Activated CD4-positive, alpha-beta T cell treated with anti-CD3 and anti-CD28 coated beads for 36 hours (primary cell): ENCODE data around the gene DRC1. TPM values are rescaled to one million over a fixed set of nuclear protein-coding genes. Genes with fewer than 3 reads are reported as not detected.
A peak's percentile ranks its signal among the peaks of the same experiment; 100 is the strongest.
"Not testable (repeated sequence)": the region's sequence is repeated elsewhere in the genome, so short reads cannot be mapped to it uniquely, and the experiment has no call there.

ENCODE experiments used
- ATAC-seq: fragments of 200-7000 bp; cut with Tn5 transposase; one replicate; pipeline ENCODE4 v1.10.0; 2021; ENCODE audit warnings: mild to moderate bottlenecking, moderate library complexity
- CTCF ChIA-PET: fragments of 350-600 bp; sonication (Branson Sonifier 250); formaldehyde crosslinking; loops from one replicate; lab custom pipeline; 2021; ENCODE audit warnings: antibody characterized with exemption; lab: Charles Lee
- POLR2A ChIA-PET: fragments of 350-600 bp; sonication (Branson Sonifier 250); formaldehyde crosslinking; loops from one replicate; lab custom pipeline; 2021; ENCODE audit warnings: antibody characterized with exemption, inconsistent platforms; lab: Charles Lee
- DNase-seq: peaks from one replicate; pipeline ENCODE4 v3.0.0-alpha.2; 2020
- H3K27ac Mint-ChIP-seq: one replicate; pipeline ENCODE4 v1.8.0; 2021; ENCODE audit warnings: mixed read lengths
- H3K27me3 Mint-ChIP-seq: one replicate; pipeline ENCODE4 v1.8.0; 2021; ENCODE audit warnings: mixed read lengths
- H3K36me3 Mint-ChIP-seq: one replicate; pipeline ENCODE4 v1.8.0; 2021; ENCODE audit warnings: low read depth, mixed read lengths
- H3K4me1 Mint-ChIP-seq: one replicate; pipeline ENCODE4 v1.8.0; 2021; ENCODE audit warnings: mixed read lengths
- H3K4me3 Mint-ChIP-seq: one replicate; pipeline ENCODE4 v1.8.0; 2021; ENCODE audit warnings: mild to moderate bottlenecking, moderate library complexity, mixed read lengths
- H3K9me3 Mint-ChIP-seq: one replicate; pipeline ENCODE4 v1.8.0; 2021; ENCODE audit warnings: low read depth, mixed read lengths
- intact Hi-C, 2 experiments: fragments of 100-400 bp; cut with DNase I in 1 of 2; cut with micrococcal nuclease in 1 of 2; formaldehyde crosslinking; loops; one replicate each; pipeline versions ENCODE4 v1.14.2 to v1.15.1; 2022 to 2024; cut with DNase I, micrococcal nuclease
- total RNA-seq, 2 experiments: library from RNA; stranded (reverse); gene quantifications; one replicate each; pipeline ENCODE4 v1.2.3, GENCODE V29; 2021

DRC1 gene
- total RNA-seq, 2 experiments from 2014 or later, result not detected

DNA sequence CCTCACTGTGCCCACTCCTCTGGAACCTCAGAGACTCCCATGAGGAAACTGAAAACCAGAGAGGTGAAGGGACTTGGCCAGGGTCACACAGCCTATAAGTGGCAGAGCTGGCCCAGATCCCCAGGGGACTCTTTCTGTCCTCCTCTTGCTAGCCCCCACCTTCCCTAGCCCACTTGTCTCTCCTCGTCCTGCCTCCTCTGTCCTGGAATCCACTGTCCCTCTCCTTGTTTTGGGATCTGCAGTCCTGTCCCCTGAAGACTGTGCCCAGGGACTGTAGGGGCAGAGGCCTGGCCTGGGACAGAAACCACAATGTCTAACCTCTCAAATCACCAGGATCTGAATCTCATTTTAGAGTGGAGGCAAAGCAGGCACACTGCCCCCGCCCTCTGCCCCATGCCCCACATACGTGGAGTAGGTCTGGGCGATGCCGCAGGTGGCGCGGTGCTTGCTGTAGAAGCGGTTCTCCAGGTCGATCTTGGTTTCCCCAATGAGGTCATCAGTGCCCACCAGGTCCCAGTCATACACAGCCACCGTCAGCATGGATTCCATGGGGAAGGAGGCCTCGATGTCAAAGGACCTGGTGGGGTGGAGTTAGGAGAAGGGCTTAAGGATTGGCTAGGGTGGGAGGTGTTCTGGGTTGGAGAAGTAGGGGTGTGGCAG, 63.7 kb downstream of the DRC1 start:
- Mint-ChIP-seq H3K27ac (no peak overlapping the region), H3K4me1 (no peaks in the 10 kb centered on the region), H3K27me3 (no peaks in the 10 kb centered on the region), H3K9me3 (peaks cover 12% of the 10 kb centered on the region), H3K36me3 (peaks cover 2% of the 10 kb centered on the region), H3K4me3 (no peak overlapping the region)
- DNase-seq (no peak), ATAC-seq (no peak)
- intact Hi-C loops, result loop anchor here (5.0 to 10.0 kb wide), 4 partner anchors 161 to 513 kb away; partner anchors contain the start of genes GAREM2 (in 1 of the 2), HADHA (in 1 of the 2) and HADHB (in 1 of the 2)
- ChIA-PET CTCF (no interaction called here), POLR2A (no interaction called here)

DNA sequence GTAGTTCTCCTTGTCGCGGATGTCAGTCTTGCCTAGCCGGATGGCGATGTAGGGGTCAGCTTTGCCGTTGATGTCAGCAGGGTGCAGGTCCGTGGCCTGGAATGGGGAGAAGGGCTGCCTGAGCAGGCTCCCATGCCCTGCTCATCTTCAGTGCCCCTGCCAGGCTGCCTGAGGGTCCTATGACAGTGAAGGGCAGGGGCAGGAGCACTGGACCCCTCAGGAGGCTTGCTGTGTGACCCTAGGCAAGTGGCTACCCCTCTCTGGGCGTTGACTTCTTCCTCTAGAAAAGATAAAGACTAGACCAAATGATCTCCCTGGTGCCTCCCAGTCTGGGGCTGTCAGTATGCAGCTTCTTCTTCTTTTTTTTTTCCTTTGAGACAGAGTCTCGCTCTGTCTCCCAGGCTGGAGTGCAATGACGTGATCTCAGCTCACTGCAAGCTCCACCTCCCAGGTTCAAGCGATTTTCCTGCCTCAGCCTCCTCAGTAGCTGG, 64.3 kb downstream of the DRC1 start:
- Mint-ChIP-seq H3K36me3 (peaks cover 2% of the 10 kb centered on the region), H3K4me3 (no peak overlapping the region), H3K27ac (no peak overlapping the region), H3K9me3 (peaks cover 12% of the 10 kb centered on the region), H3K4me1 (no peaks in the 10 kb centered on the region), H3K27me3 (no peaks in the 10 kb centered on the region)
- DNase-seq (no peak), ATAC-seq (no peak)
- POLR2A ChIA-PET, result interaction anchor here (0.7 kb wide), 1 partner anchor 68 kb away, joined by 4 read pairs; no protein-coding TSS in a partner anchor
- intact Hi-C loops, result loop anchor here (5.0 to 10.0 kb wide), 4 partner anchors 161 to 514 kb away; partner anchors contain the start of genes GAREM2 (in 1 of the 2), HADHA (in 1 of the 2) and HADHB (in 1 of the 2)
- CTCF ChIA-PET, result interaction anchor here (0.9 kb wide), 1 partner anchor 26 kb away, joined by 6 read pairs; no protein-coding TSS in a partner anchor

DNA sequence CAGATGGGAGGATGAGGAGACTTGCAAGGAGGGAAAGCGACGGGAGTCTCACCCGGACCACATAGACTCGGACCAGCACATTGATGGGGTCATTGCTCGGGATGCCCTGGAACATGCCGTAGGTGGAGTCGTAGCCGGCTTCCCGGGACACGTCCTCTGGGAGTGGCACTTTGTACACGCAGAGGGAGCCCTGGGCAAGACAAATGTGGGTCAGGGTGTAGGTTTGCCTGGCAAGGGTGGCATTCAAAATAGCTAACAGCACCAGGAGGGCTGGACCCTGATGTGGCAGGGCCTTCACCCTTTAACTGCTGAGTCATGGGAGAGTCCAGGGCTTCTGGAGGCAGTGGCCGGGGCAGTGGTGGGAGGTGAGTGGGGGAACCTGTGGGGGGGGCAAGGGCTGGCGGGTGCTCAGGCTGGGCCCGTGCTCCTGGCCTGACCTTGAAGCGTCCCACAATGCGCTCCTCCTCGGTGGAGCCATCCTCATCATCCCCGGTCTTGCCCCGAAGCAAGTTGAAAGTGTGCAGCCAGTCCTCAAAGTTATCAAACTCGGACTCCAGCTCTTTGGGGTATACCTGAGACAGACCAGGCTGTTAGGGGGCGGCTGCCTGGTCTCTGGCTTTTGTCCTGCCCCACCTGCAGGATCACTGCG, 65.1 kb downstream of the DRC1 start:
- Mint-ChIP-seq H3K9me3 (peaks cover 12% of the 10 kb centered on the region), H3K36me3 (peaks cover 2% of the 10 kb centered on the region), H3K27ac (no peak overlapping the region), H3K27me3 (no peaks in the 10 kb centered on the region), H3K4me1 (no peaks in the 10 kb centered on the region), H3K4me3 (no peak overlapping the region)
- intact Hi-C loops, result loop anchor here (5.0 to 10.0 kb wide), 4 partner anchors 162 to 514 kb away; partner anchors contain the start of genes GAREM2 (in 1 of the 2), HADHA (in 1 of the 2) and HADHB (in 1 of the 2)
- ChIA-PET POLR2A (no interaction called here), CTCF (interaction anchor here (0.9 kb wide), 1 partner anchor 25 kb away, joined by 6 read pairs; no protein-coding TSS in a partner anchor)
- DNase-seq, result no peak
- ATAC-seq, result no peak

DNA sequence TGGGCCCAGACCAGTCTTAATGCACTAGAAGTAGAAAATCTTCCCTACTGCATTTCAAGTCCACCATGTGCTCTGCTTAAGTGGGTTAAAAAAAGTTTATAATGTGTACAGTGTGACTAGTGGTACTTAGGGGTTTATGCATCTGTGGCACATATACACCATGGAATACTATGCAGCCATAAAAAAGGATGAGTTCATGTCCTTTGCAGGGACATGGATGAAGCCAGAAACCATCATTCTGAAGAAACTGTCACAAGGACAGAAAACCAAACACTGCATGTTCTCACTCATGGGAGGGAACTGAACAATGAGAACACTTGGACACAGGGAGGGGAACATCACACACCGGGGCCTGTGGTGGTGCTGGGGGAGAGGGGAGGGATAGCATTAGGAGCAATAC, 66.8 kb downstream of the DRC1 start:
- not testable (repeated sequence) for ATAC-seq, H3K4me1 Mint-ChIP-seq, H3K36me3 Mint-ChIP-seq, DNase-seq, H3K27ac Mint-ChIP-seq, H3K27me3 Mint-ChIP-seq, H3K4me3 Mint-ChIP-seq
- H3K9me3 Mint-ChIP-seq, result peaks cover 12% of the 10 kb centered on the region
- ChIA-PET POLR2A (interaction anchor here (0.6 kb wide), 1 partner anchor 228 kb away, joined by 3 read pairs; no protein-coding TSS in a partner anchor), CTCF (interaction anchor here (1.1 to 1.2 kb wide), 2 partner anchors 13 to 24 kb away, joined by 4 to 5 read pairs; no protein-coding TSS in a partner anchor)
- intact Hi-C loops, result loop anchor here (2.0 to 10.0 kb wide), 5 partner anchors 164 to 516 kb away; partner anchors contain the start of genes GAREM2 (in 1 of the 2), HADHA (in 1 of the 2) and HADHB (in 1 of the 2)

DNA sequence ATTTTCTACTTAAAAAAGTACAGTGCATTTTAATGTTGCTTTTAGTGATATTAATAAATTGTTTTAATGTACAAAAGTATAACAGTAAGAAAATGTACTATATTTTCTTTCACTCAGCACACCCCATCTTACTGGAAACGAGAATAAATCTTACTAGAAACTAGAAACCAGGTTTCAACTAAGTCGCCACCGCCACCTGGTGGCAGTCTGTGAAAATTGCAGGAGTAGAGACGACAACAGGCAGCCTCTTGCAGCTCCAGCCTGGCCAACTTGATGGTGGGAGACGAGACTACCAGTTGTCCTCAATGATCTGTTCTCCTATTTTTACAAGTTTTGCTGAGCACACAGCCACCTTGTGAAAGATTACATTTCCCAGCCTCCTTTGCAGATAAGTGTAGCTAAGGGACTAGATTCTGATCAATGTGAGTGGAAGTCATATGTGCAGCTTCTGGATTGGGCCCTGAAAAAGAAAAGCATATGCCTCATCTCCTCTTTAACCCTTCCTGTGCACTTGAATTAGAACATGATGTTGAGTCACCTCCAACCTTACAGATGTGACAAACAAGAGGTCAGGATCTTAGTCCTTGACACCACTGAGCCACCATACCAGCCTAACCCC, 67.5 kb downstream of the DRC1 start:
- ChIA-PET CTCF (interaction anchor here (0.5 to 1.3 kb wide), 22 partner anchors 8 to 1079 kb away, joined by 3 to 5 read pairs (median 3); no protein-coding TSS in a partner anchor), POLR2A (interaction anchor here (0.7 kb wide), 1 partner anchor 54 kb away, joined by 5 read pairs; no protein-coding TSS in a partner anchor)
- DNase-seq (peak; percentile 88), ATAC-seq (peak; percentile 80)
- peaks cover 2% of the 10 kb centered on the region for H3K36me3 Mint-ChIP-seq
- no peaks in the 10 kb centered on the region for H3K27me3 Mint-ChIP-seq
- H3K4me1 Mint-ChIP-seq, result no peaks in the 10 kb centered on the region
- H3K4me3 Mint-ChIP-seq, result no peak overlapping the region
- no peak overlapping the region for H3K27ac Mint-ChIP-seq
- peaks cover 12% of the 10 kb centered on the region for H3K9me3 Mint-ChIP-seq
- intact Hi-C loops, result loop anchor here (2.0 to 10.0 kb wide), 5 partner anchors 164 to 517 kb away; partner anchors contain the start of genes GAREM2 (in 1 of the 2), HADHA (in 1 of the 2) and HADHB (in 1 of the 2)

DNA sequence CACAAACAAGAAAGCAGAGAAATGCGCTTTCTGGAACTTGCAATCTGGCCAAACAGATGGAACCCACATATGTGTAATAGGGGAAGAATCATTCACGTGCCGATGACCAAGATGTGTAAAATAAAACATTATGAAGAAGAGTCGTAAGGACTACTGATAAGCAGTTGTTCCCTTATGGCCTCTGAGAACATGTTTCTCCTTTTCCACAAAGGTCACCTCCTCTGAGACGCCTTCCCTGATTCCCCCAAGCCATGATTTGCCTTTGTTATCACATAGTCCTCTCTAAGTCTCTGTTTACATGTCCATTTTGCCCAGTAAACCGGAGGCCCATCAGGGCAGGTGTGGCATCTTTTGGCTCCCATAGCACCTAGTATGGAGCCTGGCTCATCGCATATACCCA, 68.2 kb downstream of the DRC1 start:
- no peak overlapping the region for H3K27ac Mint-ChIP-seq
- peaks cover 12% of the 10 kb centered on the region for H3K9me3 Mint-ChIP-seq
- no peak for DNase-seq
- POLR2A ChIA-PET, result no interaction called here
- no peak for ATAC-seq
- intact Hi-C loops, result loop anchor here (2.0 to 10.0 kb wide), 5 partner anchors 165 to 518 kb away; partner anchors contain the start of genes GAREM2 (in 1 of the 2), HADHA (in 1 of the 2) and HADHB (in 1 of the 2)
- H3K4me1 Mint-ChIP-seq, result no peaks in the 10 kb centered on the region
- no peaks in the 10 kb centered on the region for H3K27me3 Mint-ChIP-seq
- no peak overlapping the region for H3K4me3 Mint-ChIP-seq
- CTCF ChIA-PET, result interaction anchor here (0.6 to 1.3 kb wide), 11 partner anchors 12 to 478 kb away, joined by 3 to 5 read pairs (median 3); no protein-coding TSS in a partner anchor
- H3K36me3 Mint-ChIP-seq, result peaks cover 2% of the 10 kb centered on the region

DNA sequence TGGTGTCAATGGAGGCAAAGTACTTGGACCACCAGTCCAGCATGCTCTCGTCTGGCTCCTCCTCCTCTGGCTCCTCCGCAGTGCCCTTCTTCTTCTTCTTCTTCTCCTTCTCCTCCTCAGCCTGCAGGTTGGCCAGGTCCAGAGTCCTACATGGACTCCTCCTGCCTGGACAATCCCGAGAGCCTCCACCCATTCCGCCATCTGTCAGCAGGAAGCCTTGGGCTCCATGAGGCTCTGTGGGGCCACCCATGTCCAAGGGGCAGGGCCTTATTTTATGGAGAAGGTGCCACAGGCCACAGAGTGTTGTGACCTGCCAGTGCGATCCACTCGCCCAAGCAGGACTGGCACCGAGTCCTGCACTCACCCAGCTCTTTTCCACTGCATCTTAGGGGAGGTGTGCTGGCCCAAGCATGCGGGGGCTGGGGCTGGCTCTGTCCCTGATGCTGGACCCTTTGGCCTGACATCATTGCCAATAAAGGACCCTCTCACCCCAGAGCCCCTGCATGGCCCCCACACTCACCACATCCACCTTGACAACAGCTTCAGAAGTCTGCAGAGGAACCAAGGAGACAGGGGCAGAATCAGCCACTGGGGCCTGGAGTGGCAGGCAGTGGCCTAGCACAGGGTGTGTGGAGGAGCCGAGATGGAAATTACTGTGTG, 69.0 kb downstream of the DRC1 start:
- DNase-seq, result no peak
- intact Hi-C loops, result no loop called here
- POLR2A ChIA-PET, result no interaction called here
- H3K9me3 Mint-ChIP-seq, result peaks cover 12% of the 10 kb centered on the region
- CTCF ChIA-PET, result no interaction called here
- H3K4me1 Mint-ChIP-seq, result no peaks in the 10 kb centered on the region
- no peak for ATAC-seq
- H3K27ac Mint-ChIP-seq, result no peak overlapping the region
- no peaks in the 10 kb centered on the region for H3K27me3 Mint-ChIP-seq
- H3K36me3 Mint-ChIP-seq, result peaks cover 2% of the 10 kb centered on the region
- H3K4me3 Mint-ChIP-seq, result no peak overlapping the region

DNA sequence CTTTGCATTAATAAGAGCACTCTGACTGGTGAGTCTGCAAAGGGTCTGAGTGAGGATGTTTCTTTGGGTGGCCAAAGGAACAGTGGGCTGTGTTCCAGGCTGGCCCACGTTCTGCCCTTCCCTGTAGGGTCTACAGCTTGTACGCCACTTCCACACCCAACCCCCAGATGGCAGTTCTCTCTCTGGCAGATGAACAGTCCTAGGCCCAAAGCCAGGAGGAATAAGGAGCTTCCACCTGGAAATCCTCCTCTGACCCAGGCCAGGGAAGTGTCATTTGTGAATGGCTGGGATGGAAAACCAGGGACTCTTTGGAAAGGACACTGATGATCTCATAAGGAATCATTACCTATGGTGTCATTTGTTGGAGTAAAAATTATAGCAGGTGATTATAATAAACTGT, 69.6 kb downstream of the DRC1 start:
- H3K36me3 Mint-ChIP-seq, result peaks cover 2% of the 10 kb centered on the region
- no peaks in the 10 kb centered on the region for H3K4me1 Mint-ChIP-seq
- intact Hi-C loops, result no loop called here

DNA sequence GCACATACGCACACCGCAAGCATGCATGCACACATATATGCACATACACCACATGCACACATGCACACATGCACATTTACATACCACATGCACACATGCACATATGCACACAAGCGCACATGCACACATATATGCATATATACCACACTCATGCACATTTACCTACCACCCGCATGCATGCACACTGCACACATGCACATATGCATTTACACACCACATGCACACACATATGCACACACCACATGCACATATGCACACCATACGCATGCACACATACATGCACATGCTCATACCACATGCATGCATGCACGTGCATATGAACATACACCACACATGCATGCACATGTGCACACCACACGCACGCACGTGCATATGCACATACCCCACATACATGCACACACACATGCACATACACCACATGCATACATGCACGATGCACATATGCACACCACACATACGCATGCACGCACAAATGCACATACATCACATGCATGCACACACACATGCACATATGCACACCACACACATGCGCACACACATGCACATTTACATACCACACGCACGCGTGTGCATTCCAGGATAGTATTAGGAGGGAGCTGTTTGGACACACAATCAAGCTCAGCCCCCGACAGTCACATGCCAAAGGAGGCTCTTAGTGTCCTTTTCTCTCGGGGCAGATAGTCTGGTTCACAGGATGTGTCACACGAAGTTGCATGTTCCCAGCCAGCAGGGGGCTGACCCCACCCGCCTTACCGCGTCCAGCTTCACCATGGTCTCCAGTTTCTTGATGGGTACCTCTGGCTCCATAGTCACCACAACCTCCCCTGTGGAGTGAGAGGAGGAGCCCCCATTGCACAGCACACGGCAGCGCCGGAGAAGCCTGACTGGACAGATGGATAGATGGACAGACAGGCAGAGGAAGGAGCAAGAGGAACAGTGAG, 70.3 kb downstream of the DRC1 start:
- H3K9me3 Mint-ChIP-seq, result peaks cover 12% of the 10 kb centered on the region
- CTCF ChIA-PET, result interaction anchor here (0.6 kb wide), 1 partner anchor 288 kb away, joined by 4 read pairs; no protein-coding TSS in a partner anchor

More for the DNA sequence above, 69.6 kb downstream of the DRC1 start:
- ChIA-PET CTCF (no interaction called here), POLR2A (no interaction called here)
- H3K4me3 Mint-ChIP-seq, result no peak overlapping the region
- H3K27ac Mint-ChIP-seq, result no peak overlapping the region
- peaks cover 12% of the 10 kb centered on the region for H3K9me3 Mint-ChIP-seq
- DNase-seq (no peak), ATAC-seq (no peak)
- H3K27me3 Mint-ChIP-seq, result no peaks in the 10 kb centered on the region

More for the DNA sequence above, 70.3 kb downstream of the DRC1 start:
- intact Hi-C loops, result no loop called here
- H3K27ac Mint-ChIP-seq, result no peak overlapping the region
- no peak for ATAC-seq
- no peaks in the 10 kb centered on the region for H3K4me1 Mint-ChIP-seq
- no peak for DNase-seq
- no peak overlapping the region for H3K4me3 Mint-ChIP-seq
- no peaks in the 10 kb centered on the region for H3K27me3 Mint-ChIP-seq
- POLR2A ChIA-PET, result no interaction called here
- H3K36me3 Mint-ChIP-seq, result peaks cover 2% of the 10 kb centered on the region
